ENCODE results near the gene COG5. TPM values are rescaled to one million over a fixed set of nuclear protein-coding genes. Genes with fewer than 3 reads are reported as not detected.
A peak's percentile ranks its signal among the peaks of the same experiment; 100 is the strongest.

COG5 gene
- total and polyA plus RNA-seq, 12 donors: 4.4 to 43.8 (median 32.8) TPM

DNA sequence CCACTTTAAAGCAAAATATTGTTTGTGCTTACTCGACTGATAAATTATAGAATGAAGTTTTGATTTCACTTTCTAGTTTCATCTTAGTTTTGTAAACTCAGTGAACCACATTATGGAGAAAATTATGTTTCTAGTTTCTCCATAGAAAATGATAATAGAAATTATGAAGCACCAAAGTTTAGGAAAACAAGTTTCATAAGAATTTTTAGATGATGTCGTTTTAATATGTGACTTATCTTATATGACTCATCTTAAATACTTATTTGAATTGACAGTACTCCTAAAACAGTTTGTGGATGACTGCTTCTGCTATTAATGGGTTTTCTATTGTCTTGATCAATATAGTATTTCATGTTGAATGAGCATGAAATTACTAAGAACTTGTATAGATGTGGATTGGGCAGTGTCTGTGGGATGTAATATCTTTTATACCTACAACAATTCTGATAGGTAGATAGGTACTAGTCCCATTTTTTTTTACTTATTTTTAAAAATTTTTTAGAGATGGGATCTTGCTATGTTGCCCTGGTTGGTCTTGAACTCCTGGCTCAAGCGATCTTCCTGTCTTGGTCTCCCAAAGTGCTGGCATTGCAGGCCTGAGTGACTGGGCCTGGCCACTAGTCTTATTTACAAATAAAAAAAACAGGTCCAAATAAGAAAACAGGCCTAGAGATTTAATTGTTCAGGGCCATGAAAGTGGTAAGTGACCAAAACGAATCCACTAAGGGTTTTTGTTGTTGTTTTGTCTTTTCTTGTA is 391.3 kb downstream of the COG5 start:
- H3K27me3 ChIP-seq: no peaks in the 10 kb centered on the region
- H3K36me3 ChIP-seq (replicated peaks in 1 of 2): no peaks in the 10 kb centered on the region
- intact Hi-C loops (cut with DNase I): no loop called here
- H3K4me3 ChIP-seq: no peak overlapping the region
- 62 to 72% (median 69%) methylated on average over 4 of the region's 4 CpGs for WGBS, 4 donors
- TF ChIP-seq CTCF (IDR thresholded peaks at IDR 0.05) (no peak), POLR2A (IDR thresholded peaks at IDR 0.05) (no peak)
- no peaks in the 10 kb centered on the region for H3K9me3 ChIP-seq (replicated peaks in 1 of 3)
- H3K27ac ChIP-seq: no peak overlapping the region
- peaks cover 32 to 53% of the 10 kb centered on the region in 2 donors for H3K4me1 ChIP-seq (replicated peaks in 1 of 2)
- no peak for DNase-seq

DNA sequence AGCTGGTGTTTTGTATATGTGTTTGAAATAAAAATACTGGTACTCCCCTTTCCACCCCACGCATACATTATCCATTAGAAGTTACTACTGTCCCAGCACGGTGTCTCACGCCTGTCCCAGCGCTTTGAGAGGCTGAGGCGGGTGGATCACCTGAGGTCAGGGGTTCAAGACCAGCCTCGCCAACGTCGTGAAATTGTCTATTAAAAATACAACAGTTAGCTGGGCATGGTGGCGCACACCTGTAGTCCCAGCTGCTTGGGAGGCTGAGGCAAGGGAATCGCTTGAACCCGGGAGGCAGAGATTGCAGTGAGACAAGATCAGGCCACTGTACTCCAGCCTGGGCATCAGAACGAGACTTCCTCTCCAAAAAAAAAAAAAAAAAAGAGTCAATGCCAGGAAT is 392.2 kb downstream of the COG5 start:
- H3K4me1 ChIP-seq (replicated peaks in 1 of 2): peaks cover 32 to 55% of the 10 kb centered on the region in 2 donors
- intact Hi-C loops (cut with DNase I): no loop called here
- no peak for DNase-seq
- H3K27ac ChIP-seq: peak overlapping the region in 2 of 5 donors; percentile 21 to 99
- TF ChIP-seq POLR2A (IDR thresholded peaks at IDR 0.05) (no peak), CTCF (IDR thresholded peaks at IDR 0.05) (no peak)
- H3K9me3 ChIP-seq (replicated peaks in 1 of 3): no peaks in the 10 kb centered on the region
- no peaks in the 10 kb centered on the region for H3K36me3 ChIP-seq (replicated peaks in 1 of 2)
- WGBS, 4 donors: 85 to 88% (median 86%) methylated on average over 12 of the region's 12 CpGs
- peak overlapping the region in 1 of 4 donors; percentile 9 for H3K4me3 ChIP-seq
- H3K27me3 ChIP-seq: no peaks in the 10 kb centered on the region

DNA sequence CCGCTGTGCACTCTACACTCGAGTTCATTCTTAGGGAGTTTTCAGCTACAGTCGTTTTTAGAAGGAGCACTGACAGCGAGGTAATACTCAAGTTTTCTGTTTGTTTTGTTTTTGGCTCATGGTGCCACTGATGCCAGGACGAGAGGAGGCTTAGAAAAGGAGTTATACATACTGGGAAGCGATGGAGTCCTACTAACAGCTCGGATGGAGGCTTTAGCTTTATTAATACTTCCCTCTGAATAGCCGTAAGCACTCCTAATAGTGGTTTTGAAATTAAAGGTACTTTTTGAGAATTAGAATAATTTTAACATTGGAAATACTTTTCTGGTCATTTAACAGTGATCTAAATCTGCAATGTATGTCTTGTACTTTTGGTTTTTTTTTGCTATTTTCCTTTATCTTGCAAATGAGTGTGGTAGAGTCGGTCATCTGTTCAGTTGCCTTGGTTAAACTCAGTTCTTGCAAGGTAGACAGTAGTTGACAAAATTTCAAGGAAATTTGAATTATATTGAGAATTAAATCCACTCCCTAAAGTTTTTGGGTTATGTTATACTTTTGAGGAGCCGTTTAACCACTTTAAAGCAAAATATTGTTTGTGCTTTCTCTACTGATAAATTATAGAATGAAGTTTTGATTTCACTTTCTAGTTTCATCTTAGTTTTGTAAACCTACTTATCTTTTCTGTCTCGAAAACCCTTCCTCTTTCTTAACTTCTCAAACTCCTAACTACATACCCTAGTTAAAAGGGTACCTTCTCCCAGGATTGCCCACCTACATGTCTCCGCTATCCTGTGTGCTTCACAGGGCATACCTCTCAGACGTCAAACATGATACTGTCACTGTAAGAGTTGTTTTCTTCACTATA is 393.4 kb downstream of the COG5 start:
- 6 to 7% (median 6%) methylated on average over 13 of the region's 13 CpGs for WGBS, 4 donors
- Histone ChIP-seq H3K4me3 (peak overlapping the region in 3 of 4 donors; percentile 64 to 94 (median 89)), H3K9me3 (replicated peaks in 1 of 3) (no peaks in the 10 kb centered on the region), H3K4me1 (replicated peaks in 1 of 2) (peaks cover 32 to 54% of the 10 kb centered on the region in 2 donors), H3K36me3 (replicated peaks in 1 of 2) (no peaks in the 10 kb centered on the region), H3K27ac (peak overlapping the region; percentile 53 to 100 (median 99)), H3K27me3 (no peaks in the 10 kb centered on the region)
- TF ChIP-seq CTCF (IDR thresholded peaks at IDR 0.05): no peak
- no peak for TF ChIP-seq POLR2A (IDR thresholded peaks at IDR 0.05)
- intact Hi-C loops (cut with DNase I): no loop called here
- no peak for DNase-seq

Measured in adrenal gland (tissue), 12 donors.